COR-L47 (cell line): ENCODE results near the gene GK.
A peak's percentile ranks its signal among the peaks of the same experiment; 100 is the strongest.
"Not testable (repeated sequence)": the region's sequence is repeated elsewhere in the genome, so short reads cannot be mapped to it uniquely, and the experiment has no call there.

Experiments
- DNase-seq: peaks from one replicate; lab custom pipeline; 2025; lab: John Stamatoyannopoulos, UW

The GK gene

GRCh38 chrX:30654386-30654785, 1.2 kb downstream of the GK start:
- DNase-seq, result not testable (repeated sequence)

GRCh38 chrX:30654989-30655607, 1.9 kb downstream of the GK start:
- no peak for DNase-seq

GRCh38 chrX:30655991-30656390, 2.8 kb downstream of the GK start:
- no peak for DNase-seq

- DNase-seq, result no peak
Measured at GRCh38 chrX:30657196-30658161, 4.3 kb downstream of the GK start.

GRCh38 chrX:30659421-30659820, 6.2 kb downstream of the GK start:
- no peak for DNase-seq

- DNase-seq, result no peak
Measured at GRCh38 chrX:30661228-30661627, 8.0 kb downstream of the GK start.

- no peak for DNase-seq
Measured at GRCh38 chrX:30663322-30663721, 10.1 kb downstream of the GK start.

GRCh38 chrX:30665471-30665870, 12.2 kb downstream of the GK start:
- no peak for DNase-seq

- DNase-seq, result no peak
Measured at GRCh38 chrX:30666094-30666493, 12.9 kb downstream of the GK start.

- DNase-seq, result no peak
Measured at GRCh38 chrX:30668581-30668980, 15.4 kb downstream of the GK start.

GRCh38 chrX:30671189-30671588, 18.0 kb downstream of the GK start:
- DNase-seq, result not testable (repeated sequence)

- no peak for DNase-seq
Measured at GRCh38 chrX:30673127-30673796, 20.0 kb downstream of the GK start.

- no peak for DNase-seq
Measured at GRCh38 chrX:30673884-30674598, 20.8 kb downstream of the GK start.

- DNase-seq, result no peak
Measured at GRCh38 chrX:30674799-30675198, 21.6 kb downstream of the GK start.

GRCh38 chrX:30679369-30679768, 26.1 kb downstream of the GK start:
- DNase-seq, result no peak

GRCh38 chrX:30680618-30681017, 27.4 kb downstream of the GK start:
- DNase-seq, result no peak

GRCh38 chrX:30688641-30689040, 35.4 kb downstream of the GK start:
- no peak for DNase-seq

- no peak for DNase-seq
Measured at GRCh38 chrX:30689116-30689515, 35.9 kb downstream of the GK start.

GRCh38 chrX:30690330-30690729, 37.1 kb downstream of the GK start:
- DNase-seq, result peak; percentile 6

- DNase-seq, result no peak
Measured at GRCh38 chrX:30693999-30694650, 40.9 kb downstream of the GK start.

GRCh38 chrX:30702736-30703135, 49.5 kb downstream of the GK start:
- no peak for DNase-seq
